K562 treated with DMSO at 1 percent for 4 hours (cell line): ENCODE results near the gene SPATC1L. TPM values are rescaled to one million over a fixed set of nuclear protein-coding genes. Genes with fewer than 3 reads are reported as not detected.

ENCODE experiments used
- total RNA-seq: library from RNA; unstranded; fragments of 300-600 nt; gene quantifications from 2 replicates; pipeline ENCODE4 v1.2.3, GENCODE V29; 2022; ENCODE audit not compliant: insufficient read depth

The SPATC1L gene
- 104 and 133 TPM in 2 replicates for total RNA-seq

DNA sequence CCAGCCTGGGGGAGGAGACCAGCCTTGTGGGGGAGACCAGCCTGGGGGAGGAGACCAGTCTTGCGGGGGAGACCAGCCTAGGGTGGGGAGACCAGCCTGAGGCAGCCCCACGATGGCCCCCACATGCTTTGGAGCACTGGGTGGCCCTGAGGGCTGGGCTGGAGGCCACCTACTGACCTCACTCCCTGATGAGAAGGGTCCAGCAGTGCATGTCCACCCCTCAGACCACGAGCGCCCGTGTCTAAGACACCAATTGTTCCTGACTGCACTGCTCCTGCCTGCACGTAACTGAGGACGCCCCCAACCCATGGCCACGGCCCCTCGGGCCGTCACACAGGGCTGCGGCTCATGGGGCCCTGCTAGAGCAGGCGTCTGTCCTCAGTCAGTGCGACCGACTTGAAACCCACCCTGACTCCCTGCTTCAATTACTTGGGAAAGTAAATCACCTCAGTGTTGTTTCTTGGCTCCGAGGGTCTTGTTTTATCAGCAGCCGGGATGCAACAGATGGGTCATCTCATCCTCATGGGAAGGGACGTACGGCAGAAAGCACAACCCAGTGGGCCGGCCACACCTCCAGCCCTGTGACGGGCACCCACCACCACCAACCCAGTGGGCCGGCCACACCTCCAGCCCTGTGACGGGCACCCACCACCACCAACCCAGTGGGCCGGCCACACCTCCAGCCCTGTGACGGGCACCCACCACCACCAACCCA is at the start of gene SPATC1L:
Gene SPATC1L, minus strand, starts transcription at position 550 of the 715 bp plus-strand sequence. CDS start 1,643 bp downstream, outside the sequence.

DNA sequence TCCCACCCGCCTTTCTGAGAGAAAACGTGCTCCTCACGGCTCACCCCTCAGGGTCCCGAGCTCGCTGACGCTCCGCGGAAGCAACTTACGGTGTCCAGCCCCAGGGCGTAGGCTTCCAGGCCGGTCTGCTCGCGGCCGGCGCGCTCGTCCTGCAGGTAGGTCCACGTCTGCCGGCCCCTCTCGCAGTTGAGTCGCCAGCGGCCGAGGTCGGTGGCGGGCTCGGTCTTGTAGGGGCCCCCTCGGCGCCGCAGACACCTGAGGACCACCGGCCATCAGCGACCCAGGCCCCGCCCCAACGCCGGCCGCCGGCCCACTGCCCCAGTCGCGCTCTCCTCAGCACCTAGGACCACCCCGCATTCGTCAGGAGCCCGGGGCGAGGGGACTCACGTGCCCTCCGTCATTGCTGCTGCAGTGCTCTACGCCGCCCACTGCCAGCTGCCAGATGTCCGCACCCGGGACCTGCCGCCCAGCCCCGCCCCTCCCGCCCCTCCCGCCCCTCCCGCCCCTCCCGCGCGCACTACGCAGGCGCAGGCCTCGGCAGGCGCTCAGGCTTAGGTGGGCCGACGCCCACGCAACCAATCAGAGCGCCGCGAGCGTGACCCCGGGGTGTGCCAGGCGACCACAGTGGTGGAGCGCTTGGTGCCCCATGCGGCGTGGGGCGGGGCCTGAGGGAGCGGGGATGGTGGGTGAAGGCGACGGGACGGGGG is 44.2 kb upstream of the SPATC1L start, which contains the start of gene LSS:
Gene LSS, minus strand, starts transcription at position 430 of the 707 bp plus-strand sequence. Its CDS starts 29 bp downstream, at position 401.

DNA sequence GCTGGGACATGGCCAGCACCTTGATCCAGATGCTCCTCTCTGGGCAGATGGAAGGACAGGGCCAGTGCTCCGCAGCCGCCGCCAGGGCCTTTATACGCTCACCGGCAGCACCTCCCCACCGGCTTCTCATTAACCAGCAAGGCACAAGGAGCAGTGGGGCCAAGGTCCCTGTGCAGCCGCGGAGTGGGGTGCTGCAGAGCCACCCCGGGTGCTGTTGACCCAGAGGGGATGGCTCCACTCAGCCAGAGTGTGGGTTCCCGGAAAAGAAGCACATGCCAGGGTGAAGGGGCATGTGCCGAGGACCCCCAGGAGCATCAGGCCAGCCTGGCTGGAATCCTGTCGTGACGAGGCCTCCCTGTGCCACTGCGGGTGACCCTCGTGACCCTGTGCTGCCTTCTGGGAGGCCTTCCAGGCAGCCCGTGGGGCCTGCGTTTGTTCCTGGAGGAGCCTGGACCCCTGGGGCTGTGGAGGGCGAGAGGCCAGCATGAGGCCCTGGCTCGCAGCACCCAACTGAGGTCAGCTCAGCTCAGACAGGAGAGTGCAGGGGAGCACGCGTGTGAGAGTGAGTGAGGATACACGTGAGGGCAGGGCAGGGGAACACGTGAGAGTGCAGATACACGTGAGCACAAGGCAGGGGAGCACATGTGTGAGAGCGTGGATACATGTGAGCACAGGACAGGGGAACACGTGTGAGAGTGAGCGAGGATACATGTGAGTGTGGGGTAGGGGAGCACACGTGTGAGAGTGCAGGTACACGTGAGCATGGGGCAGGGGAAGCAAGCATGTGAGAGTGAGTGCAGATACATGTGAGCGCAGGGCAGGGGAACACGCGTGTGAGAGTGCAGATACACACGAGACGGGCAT is 28.5 kb downstream of the SPATC1L start, which contains the start of gene FTCD:
Gene FTCD, minus strand, starts transcription at position 66 of the 864 bp plus-strand sequence. Its CDS starts 56 bp downstream, at position 10.

Other genes starting within 250 kb of the SPATC1L start
- 1.1 and 2.6 TPM in 2 replicates for gene COL6A1, start 202.7 kb downstream of the SPATC1L start, total RNA-seq
- gene COL6A2, start 86.3 kb downstream of the SPATC1L start, total RNA-seq: 7.0 and 15.1 TPM in 2 replicates
- gene FTCD, start 28.9 kb downstream of the SPATC1L start, total RNA-seq: 0.79 TPM in 1 of 2 replicates, not detected in the other
- 33.7 and 44.9 TPM in 2 replicates for gene LSS, start 44.3 kb upstream of the SPATC1L start, total RNA-seq
- gene MCM3AP, start 101.2 kb upstream of the SPATC1L start, total RNA-seq: 92.3 and 106 TPM in 2 replicates
- gene YBEY, start 101.9 kb upstream of the SPATC1L start, total RNA-seq: 18.7 and 34.5 TPM in 2 replicates
- gene C21orf58, start 139.4 kb upstream of the SPATC1L start, total RNA-seq: 23.2 and 28.5 TPM in 2 replicates
- gene PCNT, start 139.7 kb upstream of the SPATC1L start, total RNA-seq: 26.5 and 49.7 TPM in 2 replicates